NCI-H1105 treated with DMSO at 0.1 percent for 48 hours (cell line): Measurements from ENCODE around the gene OVCA2.

ENCODE experiments used
- DNase-seq: peaks from one replicate; lab custom pipeline; 2025; lab: John Stamatoyannopoulos, UW

OVCA2 gene

GRCh38 chr17:2087597-2088211 is 45.9 kb downstream of the OVCA2 start:
- no peak for DNase-seq

- no peak for DNase-seq
These were observed 47.2 kb downstream of the OVCA2 start for GRCh38 chr17:2089021-2089422.

GRCh38 chr17:2090210-2090641 is 48.4 kb downstream of the OVCA2 start:
- DNase-seq: no peak

GRCh38 chr17:2090804-2091534 is 49.1 kb downstream of the OVCA2 start:
- no peak for DNase-seq

GRCh38 chr17:2092253-2092652 is 50.4 kb downstream of the OVCA2 start:
- no peak for DNase-seq
